Measurements from ENCODE around the gene PARP9.
"Not testable (repeated sequence)": the region's sequence is repeated elsewhere in the genome, so short reads cannot be mapped to it uniquely, and the experiment has no call there.

Gene PARP9

DNA sequence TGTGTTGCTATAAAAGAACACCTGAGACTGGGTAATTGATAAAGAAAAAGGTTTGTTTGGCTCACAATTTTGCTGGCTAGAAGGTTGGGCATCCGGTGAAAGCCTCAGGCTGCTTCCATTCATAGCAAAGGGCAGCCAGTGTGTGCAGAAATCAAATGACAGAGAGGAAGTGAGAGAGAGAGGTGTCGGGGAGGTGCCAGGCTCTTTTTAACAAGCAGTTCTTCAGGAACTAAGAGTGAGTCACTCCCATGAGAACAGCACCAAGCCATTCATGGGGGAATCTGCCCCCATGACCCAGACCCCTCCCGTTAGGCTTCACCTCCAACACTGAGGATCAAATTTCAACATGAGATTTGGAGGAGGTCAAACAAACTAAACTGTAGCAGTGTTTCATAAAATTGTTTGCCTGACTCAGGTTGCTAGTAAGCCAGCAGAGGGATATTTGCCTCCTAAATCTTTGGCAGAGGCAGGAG is 8.9 kb upstream of the PARP9 start:
- peak; percentile 29 for DNase-seq

DNA sequence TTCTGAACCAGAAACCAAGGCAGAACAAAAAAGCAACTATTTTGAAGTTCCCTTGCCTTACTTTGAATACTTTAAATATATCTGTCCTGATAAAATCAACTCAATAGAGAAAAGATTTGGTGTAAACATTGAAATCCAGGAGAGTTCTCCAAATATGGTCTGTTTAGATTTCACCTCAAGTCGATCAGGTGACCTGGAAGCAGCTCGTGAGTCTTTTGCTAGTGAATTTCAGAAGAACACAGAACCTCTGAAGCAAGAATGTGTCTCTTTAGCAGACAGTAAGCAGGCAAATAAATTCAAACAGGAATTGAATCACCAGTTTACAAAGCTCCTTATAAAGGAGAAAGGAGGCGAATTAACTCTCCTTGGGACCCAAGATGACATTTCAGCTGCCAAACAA is 4.7 kb upstream of the PARP9 start:
- DNase-seq, result no peak

DNA sequence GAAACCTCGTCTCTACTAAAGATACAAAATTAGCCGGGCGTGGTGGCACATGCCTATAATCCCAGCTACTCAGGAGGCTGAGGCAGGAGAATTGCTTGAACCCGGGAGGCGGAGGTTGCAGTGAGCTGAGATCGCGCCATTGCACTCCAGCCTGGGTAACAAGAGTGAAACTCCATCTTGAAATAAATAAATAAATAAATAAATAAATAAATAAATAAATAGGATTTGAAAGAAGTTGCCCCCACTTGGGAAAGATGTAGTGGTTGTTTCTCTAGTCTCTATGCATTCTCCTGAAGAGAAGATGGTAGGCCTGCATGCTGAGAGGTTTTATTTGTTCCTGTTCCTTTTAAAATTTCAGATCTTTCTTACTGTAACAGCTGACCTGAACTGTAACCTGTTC is 4.0 kb upstream of the PARP9 start:
- DNase-seq, result not testable (repeated sequence)

GRCh38 chr3:122563717-122564025 is 429 bp downstream of the PARP9 start:
- DNase-seq, result peak; percentile 33

GRCh38 chr3:122562923-122563716 is 980 bp downstream of the PARP9 start:
- DNase-seq, result no peak

- DNase-seq, result peak; percentile 82
These were observed 3.4 kb downstream of the PARP9 start for GRCh38 chr3:122560680-122561079.

GRCh38 chr3:122559906-122560305 is 4.2 kb downstream of the PARP9 start:
- DNase-seq, result no peak

GRCh38 chr3:122558605-122559004 is 5.5 kb downstream of the PARP9 start:
- DNase-seq, result no peak

DNA sequence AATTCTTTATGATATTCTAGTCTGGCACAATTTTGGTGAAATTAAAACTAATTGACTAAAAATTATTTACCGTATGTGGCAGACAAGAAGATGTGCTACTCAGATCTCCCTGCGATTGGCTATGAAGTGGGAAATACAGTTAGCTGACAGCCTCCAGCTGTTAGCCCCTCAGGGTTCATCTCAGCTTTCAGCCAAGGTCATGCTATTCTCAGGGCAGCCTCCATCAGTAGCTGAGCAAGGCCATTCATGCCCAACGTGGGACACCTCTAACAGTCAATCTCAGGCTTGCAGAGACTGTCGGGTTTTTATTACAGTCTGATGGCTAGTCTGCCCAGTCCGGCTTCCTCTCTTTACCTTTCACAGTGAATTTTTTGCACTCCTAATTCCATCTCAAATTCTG is 6.7 kb downstream of the PARP9 start:
- no peak for DNase-seq

DNA sequence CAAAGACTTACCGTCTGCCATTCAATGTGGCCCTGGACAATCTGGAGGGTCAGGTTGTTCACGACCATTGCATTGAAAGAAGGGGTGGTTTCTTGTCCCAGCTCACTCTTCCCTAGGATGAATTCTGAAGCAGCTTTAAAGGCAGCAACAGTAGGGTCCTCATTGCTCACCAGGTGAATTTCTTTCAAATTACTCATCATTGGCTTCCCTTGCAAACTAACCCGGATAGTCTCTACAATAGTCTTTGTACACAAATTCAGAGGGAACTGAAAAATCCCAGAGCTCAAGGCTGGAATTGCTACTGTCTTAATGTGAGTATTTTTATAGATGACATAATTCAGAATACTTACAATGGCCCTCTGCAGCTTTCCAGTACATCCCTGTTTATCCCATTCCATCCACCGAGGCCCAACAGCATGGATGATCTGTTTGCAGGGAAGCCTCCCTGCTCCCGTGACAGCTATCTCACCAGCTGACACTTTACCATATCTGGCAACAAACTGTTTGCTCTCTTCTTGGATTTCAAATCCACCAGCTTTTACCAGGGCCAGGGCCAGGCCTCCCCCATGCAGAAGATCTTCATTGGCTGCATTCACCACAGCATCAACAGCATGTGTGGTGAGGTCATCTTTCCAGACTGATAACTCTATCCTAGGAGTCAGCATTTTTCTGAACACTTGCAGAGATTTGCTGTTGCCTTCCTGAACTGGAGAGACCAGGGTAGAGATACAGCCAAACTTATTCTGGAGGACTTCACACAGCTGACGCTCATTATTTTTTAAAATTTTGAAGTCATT is 8.6 kb downstream of the PARP9 start:
- DNase-seq, result peak; percentile 3

- no peak for DNase-seq
These were observed 10.9 kb downstream of the PARP9 start for GRCh38 chr3:122553171-122553570.

GRCh38 chr3:122548619-122549018 is 15.5 kb downstream of the PARP9 start:
- DNase-seq, result no peak

- no peak for DNase-seq
These were observed 16.0 kb downstream of the PARP9 start for GRCh38 chr3:122548076-122548475.

- DNase-seq, result no peak
These were observed 17.9 kb downstream of the PARP9 start for GRCh38 chr3:122546151-122546550.

DNA sequence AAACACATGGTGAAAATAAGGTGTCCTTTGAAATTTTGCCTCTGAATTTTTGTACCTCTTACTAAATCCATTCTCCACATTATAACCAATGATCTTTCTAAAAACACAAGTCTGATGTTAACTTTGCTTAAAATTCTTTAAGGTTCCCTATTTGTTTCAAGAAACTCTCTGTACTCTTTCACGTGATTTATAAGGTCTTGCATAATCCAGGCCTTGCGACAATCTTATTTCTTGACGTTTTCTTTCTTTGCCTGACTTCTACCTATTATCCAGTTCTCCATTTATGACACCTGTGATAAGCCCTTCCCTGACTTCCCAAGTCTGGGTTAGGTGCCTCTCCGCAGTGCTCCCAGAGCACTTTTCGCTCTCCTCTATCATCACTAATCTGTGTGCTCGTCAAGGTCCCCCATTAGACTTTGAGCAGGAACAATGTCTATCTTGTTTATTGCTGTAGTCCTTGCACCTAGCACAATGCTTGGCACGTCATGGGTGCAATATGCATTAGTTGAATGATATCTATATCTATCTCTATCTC is 25.1 kb downstream of the PARP9 start:
- no peak for DNase-seq

DNA sequence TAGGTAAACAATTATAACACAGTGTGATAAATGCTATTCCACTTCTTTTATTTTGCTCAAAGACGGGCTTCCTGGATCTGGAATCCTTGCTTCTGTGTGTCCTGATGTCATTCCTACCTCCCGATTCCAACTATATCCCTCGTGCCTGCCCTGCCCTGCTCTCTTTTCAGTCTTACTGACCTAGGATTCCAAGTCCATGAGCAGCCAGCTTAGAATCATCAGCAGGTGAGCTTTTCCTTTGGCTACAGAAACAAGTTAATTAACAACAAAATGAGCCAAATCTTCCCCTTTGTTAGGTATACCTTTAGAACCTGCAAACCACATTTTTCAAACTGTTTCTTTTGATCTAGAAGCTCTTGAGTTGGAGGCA is 27.5 kb downstream of the PARP9 start:
- DNase-seq, result no peak

DNA sequence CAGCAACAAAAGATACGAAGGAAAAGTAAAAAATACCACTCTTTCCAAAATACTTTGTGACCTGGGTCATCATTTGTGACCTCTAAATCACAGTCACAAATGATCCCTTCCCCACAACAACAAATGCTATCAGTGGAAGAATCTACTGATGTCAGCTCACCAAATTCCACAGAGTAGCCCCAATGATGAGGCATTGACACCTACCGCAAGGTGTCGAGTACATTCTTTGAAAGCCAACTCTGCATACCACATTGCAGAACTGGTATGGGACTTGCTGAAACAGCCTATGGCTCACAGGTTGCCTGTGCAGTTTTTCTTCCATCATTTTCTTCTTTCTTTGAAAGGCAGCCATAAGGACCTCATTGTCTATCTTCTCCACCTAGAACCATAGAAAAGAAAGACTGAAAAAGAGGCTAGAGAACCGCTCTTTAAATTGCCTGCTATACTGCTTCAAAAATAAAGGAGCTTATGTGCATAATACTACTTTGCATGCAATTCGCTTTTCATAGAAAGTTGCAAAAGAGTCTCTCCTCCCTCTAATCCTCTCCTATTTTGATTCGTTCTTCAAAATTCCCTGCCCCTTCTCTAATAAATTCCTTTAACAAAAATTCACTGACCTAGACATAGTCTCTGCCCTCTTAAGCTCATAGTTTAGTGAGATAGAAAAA is 28.0 kb downstream of the PARP9 start:
- no peak for DNase-seq

DNA sequence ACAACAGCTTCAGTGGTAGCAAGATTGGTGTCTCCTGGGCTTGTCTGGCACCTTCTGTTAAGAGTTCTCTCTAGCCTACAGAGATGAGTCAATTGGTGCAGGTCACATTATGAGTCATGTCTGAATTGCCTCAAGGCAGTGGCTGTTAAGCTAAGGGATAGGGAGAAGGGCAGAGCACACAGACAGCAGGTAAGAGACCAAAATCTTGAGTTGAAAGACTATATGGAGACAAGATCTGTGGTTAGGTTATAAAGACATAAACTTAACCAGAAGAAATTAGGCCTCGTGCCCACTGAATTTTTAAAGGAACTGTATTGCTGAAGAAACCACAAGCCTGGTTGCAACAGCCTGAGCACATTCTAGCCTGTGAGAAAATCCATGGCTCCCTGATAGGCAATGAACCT is 30.2 kb downstream of the PARP9 start:
- peak; percentile 13 for DNase-seq

DNA sequence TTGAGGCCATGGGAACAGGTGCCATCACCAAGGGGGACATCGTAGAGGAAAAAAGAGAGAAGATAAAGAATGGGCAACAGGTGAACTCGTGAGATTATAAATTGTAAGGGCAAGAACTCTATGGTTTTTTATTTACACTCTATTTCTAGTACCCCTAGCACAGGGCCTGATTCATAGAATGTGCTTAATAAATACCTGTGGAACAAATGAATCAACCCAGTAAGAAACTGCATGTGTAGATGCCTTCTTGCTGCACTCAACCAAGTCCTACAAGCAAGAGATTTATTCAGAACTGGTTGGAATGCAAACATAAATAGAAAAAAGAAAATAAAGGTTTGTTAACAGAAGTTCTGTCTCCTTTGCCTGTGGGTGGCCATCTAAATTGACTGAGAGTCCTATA is 30.6 kb downstream of the PARP9 start:
- no peak for DNase-seq

- DNase-seq, result no peak
These were observed 33.9 kb downstream of the PARP9 start for GRCh38 chr3:122530164-122530563.

DNA sequence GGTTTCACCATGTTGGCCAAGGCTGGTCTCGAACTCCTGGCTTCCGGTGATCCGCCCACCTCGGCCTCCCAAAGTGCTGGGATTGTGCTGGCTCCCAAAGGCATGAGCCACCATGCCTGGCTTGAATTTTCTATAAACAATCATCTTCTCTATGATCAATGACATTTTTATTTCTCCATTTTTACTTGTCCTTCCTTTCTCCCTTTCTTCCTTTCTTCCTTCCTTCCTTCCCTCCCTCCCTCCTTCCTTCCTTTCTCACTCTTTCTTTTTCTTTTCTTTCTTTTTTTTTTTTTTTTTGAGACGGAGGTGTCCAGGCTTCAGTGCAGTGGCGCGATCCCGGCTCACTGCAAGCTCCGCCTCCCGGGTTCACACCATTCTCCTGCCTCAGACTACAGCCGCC is 40.8 kb downstream of the PARP9 start:
- no peak for DNase-seq

DNA sequence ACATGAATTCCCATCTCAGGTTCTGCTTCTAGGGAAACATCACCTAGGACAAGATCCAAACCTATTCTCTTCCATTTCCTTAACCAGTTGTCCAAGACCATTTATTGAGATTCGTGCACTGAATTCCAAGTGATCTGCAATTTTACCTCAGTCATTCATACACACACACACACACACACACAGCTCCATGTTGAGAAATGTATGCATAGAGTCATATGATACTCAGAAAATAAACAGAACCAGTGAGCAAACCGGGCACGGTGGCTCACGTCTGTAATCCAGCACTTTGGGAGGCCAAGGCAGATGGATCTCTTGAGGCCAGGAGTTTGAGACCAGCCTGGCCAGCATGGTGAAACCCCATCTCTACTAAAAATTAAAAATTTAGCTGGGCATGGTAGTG is 43.2 kb downstream of the PARP9 start:
- DNase-seq, result peak; percentile 48

- no peak for DNase-seq
These were observed 44.4 kb downstream of the PARP9 start for GRCh38 chr3:122519693-122520092.
